ENCODE data around the gene ACTR6.
A peak's percentile ranks its signal among the peaks of the same experiment; 100 is the strongest.

The ACTR6 gene

DNA sequence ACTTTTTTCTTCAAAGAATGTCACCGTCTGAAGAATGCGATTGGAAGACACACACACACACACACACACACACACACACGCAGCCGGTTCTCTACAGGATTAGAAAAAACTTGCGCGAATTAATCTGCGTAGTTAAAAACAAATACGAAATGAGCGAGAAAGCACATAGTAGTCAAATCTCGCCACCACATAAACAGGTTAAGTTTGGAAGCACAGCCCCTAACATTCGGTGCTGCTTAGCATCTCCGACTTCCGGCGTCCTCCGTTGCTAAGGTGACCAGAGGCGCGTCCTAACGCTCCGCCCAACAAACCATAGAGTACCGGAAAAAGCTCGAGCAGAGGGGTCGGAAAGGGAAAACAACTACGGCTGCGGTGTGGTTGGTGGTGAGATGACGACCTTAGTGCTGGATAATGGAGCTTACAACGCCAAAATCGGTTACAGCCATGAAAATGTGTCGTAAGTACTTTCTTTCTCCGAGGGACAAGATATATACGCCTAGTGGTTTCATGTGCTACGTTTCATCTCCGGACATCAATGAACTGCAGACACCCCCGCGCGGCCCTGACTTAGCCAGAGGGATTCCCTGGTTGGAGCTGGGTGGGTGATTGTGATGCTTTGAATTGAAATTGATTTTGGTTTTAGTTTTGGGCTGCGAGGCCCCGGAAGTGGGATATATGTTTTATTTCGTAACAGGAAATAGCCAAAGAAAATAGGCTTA is at the start of gene ACTR6:
ACTR6 (plus strand) TSS at position 353 of the 719 bp plus-strand sequence; CDS start at position 390, 37 bp downstream.
- Histone ChIP-seq H3K36me3 (ENCODE audit: insufficient read depth, low read depth, low read length) (peaks cover 13% of the 10 kb centered on the region; the same call in 1 of the 2 replicates), H3K4me3 (ENCODE audit: low read length) (peak within 1 kb of the TSS; percentile 87), H3K9ac (ENCODE audit: low read depth, low read length) (peak within 1 kb of the TSS; percentile 88; the same call in 1 of the 2 replicates), H3K4me1 (ENCODE audit: insufficient read depth, low read length) (peaks cover 5% of the 10 kb centered on the region; the same call in 1 of the 2 replicates), H3K27me3 (ENCODE audit: insufficient read depth, low read length) (no peaks in the 10 kb centered on the region), H3K27ac (ENCODE audit: low read length) (peak within 1 kb of the TSS; percentile 46), H3K9me3 (ENCODE audit: insufficient read depth, low read depth, low read length) (no peaks in the 10 kb centered on the region)

DNA sequence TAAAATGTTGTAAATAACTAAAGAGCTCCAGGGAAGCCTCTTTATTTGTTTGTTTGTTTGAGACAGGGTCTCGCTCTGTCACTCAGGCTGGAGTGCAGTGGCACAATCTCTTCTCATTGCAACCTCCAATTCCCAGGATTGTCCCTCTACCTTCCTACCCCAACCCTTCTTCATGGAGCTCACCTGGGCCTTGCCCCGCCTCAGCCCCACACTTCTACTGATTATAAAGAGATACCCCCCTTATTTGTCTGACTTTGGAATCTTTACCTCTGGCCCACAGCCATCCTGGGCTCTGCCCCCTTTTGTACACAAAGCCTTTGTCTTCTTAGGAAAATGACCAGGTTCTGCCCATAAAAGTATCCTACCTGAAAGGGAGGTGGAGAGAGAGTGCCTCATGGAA is 48.8 kb upstream of the ACTR6 start:
- no peaks in the 10 kb centered on the region for H3K9me3 ChIP-seq (ENCODE audit: insufficient read depth, low read depth, low read length)
- no peaks in the 10 kb centered on the region for H3K27me3 ChIP-seq (ENCODE audit: insufficient read depth, low read length)
- peak overlapping the region; percentile 7 for H3K27ac ChIP-seq (ENCODE audit: low read length)
- peak overlapping the region; percentile 10; the same call in 1 of the 2 replicates for H3K9ac ChIP-seq (ENCODE audit: low read depth, low read length)
- no peak overlapping the region for H3K4me3 ChIP-seq (ENCODE audit: low read length)
- H3K4me1 ChIP-seq (ENCODE audit: insufficient read depth, low read length), result peaks cover 13% of the 10 kb centered on the region; the same call in 1 of the 2 replicates
- no peaks in the 10 kb centered on the region for H3K36me3 ChIP-seq (ENCODE audit: insufficient read depth, low read depth, low read length)

DNA sequence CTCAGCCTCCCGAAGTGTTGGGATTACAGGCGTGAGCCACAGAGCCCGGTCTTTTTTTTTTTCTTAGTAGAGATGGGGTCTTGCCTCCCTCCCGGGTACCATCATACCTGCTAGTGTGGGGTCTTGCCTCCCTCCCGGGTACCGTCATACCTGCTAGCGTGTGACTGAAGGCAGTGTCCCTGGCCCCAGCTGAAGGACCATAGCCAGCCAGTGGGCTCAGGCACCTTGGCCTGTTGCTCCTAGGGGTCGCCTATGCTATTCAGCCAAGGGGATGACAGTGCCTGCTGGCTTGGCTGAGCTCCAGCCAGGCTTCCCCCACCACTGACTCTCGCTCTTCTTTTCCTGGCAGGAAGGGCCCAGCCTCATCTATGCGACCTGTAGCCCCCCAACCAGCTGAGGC is 47.5 kb upstream of the ACTR6 start:
- peaks cover 13% of the 10 kb centered on the region; the same call in 1 of the 2 replicates for H3K4me1 ChIP-seq (ENCODE audit: insufficient read depth, low read length)
- H3K36me3 ChIP-seq (ENCODE audit: insufficient read depth, low read depth, low read length), result no peaks in the 10 kb centered on the region
- no peak overlapping the region for H3K4me3 ChIP-seq (ENCODE audit: low read length)
- H3K27ac ChIP-seq (ENCODE audit: low read length), result no peak overlapping the region
- no peaks in the 10 kb centered on the region for H3K27me3 ChIP-seq (ENCODE audit: insufficient read depth, low read length)
- H3K9me3 ChIP-seq (ENCODE audit: insufficient read depth, low read depth, low read length), result no peaks in the 10 kb centered on the region
- no peak overlapping the region for H3K9ac ChIP-seq (ENCODE audit: low read depth, low read length)

DNA sequence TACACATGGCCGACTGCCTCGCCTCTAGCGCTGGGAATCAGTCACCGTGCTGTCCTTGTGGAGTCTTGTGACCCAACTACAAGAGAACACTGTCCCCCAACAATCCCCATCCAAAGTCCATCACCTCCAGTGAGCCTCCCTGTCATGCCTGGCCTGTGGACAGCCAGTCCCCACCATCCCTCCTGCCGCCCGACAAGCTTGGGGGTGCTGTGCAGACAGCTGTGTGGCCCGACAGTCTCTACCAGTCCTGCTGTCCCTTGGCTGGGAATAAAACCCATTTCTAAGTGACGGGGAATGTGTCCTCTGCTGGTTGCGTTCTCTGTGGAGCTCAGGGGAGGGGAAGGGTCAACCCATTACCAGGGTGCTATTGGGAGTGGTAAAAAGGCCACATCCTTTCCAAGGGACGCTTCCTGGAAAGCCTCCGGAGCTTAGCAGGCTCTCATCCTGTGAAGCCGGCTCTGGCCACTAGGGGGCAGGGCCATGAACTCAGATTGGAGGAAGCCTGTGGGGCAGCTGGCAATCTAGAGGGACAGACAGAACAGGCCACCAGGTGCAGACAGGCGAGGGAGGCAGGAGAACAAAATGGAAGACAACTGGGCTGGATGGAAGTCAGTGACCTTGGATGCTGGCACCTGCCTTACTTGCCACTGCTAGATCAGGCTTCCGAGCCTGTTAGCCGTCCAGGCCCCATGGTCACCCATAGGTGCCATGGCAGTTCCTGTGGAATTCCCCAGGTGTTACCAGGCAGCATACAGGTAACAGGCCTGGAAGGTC is 46.0 kb upstream of the ACTR6 start:
- Histone ChIP-seq H3K9me3 (ENCODE audit: insufficient read depth, low read depth, low read length) (peaks cover 5% of the 10 kb centered on the region; the same call in 1 of the 2 replicates), H3K27me3 (ENCODE audit: insufficient read depth, low read length) (no peaks in the 10 kb centered on the region), H3K9ac (ENCODE audit: low read depth, low read length) (no peak overlapping the region), H3K4me1 (ENCODE audit: insufficient read depth, low read length) (peaks cover 13% of the 10 kb centered on the region; the same call in 1 of the 2 replicates), H3K36me3 (ENCODE audit: insufficient read depth, low read depth, low read length) (no peaks in the 10 kb centered on the region), H3K4me3 (ENCODE audit: low read length) (no peak overlapping the region), H3K27ac (ENCODE audit: low read length) (no peak overlapping the region)

DNA sequence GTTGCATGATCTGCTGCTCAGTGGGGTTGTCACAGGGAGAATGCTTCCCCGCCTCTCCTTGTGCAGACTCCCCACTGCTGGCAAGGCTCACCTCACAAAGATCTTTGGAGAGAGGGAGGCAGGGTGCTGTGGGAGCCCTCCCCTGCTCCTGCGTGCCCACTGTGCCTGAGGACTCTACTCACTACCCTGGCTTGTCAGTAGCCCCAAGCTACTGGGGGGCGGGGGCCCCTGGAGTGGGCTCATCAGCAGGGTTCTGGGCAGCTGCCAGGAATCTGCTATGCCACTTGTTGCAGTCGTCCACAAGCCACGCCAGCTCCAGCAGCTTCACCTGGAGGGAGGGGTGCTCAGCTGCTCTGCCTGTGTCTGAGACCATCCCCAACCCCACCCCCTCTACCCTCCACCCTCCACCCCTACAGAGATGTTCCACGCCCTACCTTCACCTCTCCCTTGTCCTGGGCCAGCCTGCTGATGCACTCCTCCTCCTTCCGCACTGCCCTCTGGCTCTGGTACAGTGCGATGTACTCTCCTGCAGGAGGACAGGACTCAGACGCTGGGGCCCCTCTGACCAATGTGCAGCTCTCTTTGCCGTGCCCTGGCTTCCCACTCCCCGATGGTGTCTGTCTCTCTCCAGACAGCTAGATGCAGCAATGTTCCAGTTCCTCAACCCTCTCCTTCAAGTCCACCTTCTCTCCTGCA is 43.7 kb upstream of the ACTR6 start:
- H3K27ac ChIP-seq (ENCODE audit: low read length), result no peak overlapping the region
- H3K4me3 ChIP-seq (ENCODE audit: low read length), result no peak overlapping the region
- peaks cover 5% of the 10 kb centered on the region; the same call in 1 of the 2 replicates for H3K9me3 ChIP-seq (ENCODE audit: insufficient read depth, low read depth, low read length)
- peaks cover 5% of the 10 kb centered on the region; the same call in 1 of the 2 replicates for H3K4me1 ChIP-seq (ENCODE audit: insufficient read depth, low read length)
- no peaks in the 10 kb centered on the region for H3K36me3 ChIP-seq (ENCODE audit: insufficient read depth, low read depth, low read length)
- no peak overlapping the region for H3K9ac ChIP-seq (ENCODE audit: low read depth, low read length)
- no peaks in the 10 kb centered on the region for H3K27me3 ChIP-seq (ENCODE audit: insufficient read depth, low read length)

DNA sequence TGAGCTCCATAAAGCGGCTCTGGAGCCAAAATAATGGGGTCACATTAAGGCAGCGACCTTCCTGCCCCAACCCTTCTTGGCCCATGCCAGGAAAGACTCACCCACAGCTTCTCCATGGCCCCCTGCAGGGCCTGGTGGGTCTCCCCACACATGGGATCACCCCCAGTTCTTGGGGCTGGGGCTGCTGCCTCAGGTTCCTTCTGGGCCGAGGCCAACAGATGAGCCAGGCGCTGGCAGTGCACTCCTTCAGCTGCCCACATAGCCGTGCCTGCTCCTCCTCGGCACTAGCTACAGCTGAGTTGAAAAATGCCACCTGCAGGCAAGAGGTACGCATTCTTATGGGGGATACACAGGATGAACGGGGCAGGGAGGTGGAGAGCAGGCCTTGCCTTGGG is 43.2 kb upstream of the ACTR6 start:
- Histone ChIP-seq H3K9ac (ENCODE audit: low read depth, low read length) (no peak overlapping the region), H3K4me3 (ENCODE audit: low read length) (no peak overlapping the region), H3K9me3 (ENCODE audit: insufficient read depth, low read depth, low read length) (peaks cover 5% of the 10 kb centered on the region; the same call in 1 of the 2 replicates), H3K36me3 (ENCODE audit: insufficient read depth, low read depth, low read length) (no peaks in the 10 kb centered on the region), H3K27me3 (ENCODE audit: insufficient read depth, low read length) (no peaks in the 10 kb centered on the region), H3K27ac (ENCODE audit: low read length) (no peak overlapping the region), H3K4me1 (ENCODE audit: insufficient read depth, low read length) (peaks cover under 1% of the 10 kb centered on the region; the same call in 1 of the 2 replicates)

DNA sequence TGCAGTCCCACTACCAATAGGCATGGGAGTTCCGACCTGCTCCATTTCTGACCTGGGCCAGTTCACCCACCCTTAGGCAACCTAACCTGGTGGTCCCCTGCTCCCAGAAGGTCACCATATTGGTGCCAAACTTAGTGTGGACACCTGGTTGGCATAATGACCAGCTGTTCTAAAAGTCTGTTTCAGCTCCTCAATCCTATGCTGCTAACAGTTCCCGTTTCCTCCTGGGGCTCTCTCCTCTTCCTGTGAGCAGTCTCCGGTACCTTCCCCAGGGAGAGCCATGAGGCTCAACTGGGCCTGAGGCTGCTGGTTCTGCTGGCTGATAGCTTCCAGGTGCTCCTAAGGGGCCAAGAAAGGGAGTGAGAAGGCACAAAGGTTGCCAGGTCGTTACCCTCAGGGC is 42.1 kb upstream of the ACTR6 start:
- H3K36me3 ChIP-seq (ENCODE audit: insufficient read depth, low read depth, low read length), result no peaks in the 10 kb centered on the region
- no peak overlapping the region for H3K4me3 ChIP-seq (ENCODE audit: low read length)
- H3K4me1 ChIP-seq (ENCODE audit: insufficient read depth, low read length), result peaks cover 10% of the 10 kb centered on the region; the same call in 1 of the 2 replicates
- H3K9ac ChIP-seq (ENCODE audit: low read depth, low read length), result no peak overlapping the region
- no peaks in the 10 kb centered on the region for H3K27me3 ChIP-seq (ENCODE audit: insufficient read depth, low read length)
- no peak overlapping the region for H3K27ac ChIP-seq (ENCODE audit: low read length)
- H3K9me3 ChIP-seq (ENCODE audit: insufficient read depth, low read depth, low read length), result peaks cover 5% of the 10 kb centered on the region; the same call in 1 of the 2 replicates

DNA sequence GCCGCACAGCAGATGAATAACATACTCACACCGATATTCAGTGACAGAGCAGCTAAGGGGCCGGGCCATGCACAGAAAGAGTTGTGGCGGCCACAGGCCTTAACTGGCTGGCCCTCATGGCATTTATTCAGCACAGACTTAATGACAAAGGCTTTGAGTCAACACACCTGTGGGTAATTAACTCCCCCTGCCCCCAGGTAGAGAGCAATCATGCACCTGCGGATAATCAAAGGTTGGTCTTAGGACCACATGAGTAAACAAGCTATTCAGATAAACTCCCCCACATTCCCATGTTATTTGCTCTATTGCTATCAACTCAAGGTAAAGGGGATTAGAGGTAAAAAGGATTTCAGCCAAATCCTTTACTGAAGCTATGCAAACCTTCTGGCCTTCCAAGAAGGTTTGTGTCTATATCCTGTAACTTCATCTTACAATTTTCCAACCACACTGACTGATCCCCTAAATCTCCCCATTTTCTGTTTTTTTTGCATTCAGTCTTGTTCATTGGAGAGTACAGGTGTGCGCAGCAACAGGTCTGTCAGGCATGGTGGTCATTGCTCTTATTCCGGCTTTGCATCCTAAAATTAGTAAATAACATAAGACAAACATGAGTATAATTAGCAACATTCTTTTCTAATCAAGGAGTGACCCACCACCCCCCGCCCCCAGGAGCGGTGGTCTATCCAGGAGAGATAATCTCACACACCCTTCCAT is 41.1 kb upstream of the ACTR6 start:
- H3K4me3 ChIP-seq (ENCODE audit: low read length), result no peak overlapping the region
- no peaks in the 10 kb centered on the region for H3K27me3 ChIP-seq (ENCODE audit: insufficient read depth, low read length)
- no peaks in the 10 kb centered on the region for H3K36me3 ChIP-seq (ENCODE audit: insufficient read depth, low read depth, low read length)
- H3K9me3 ChIP-seq (ENCODE audit: insufficient read depth, low read depth, low read length), result peaks cover 5% of the 10 kb centered on the region; the same call in 1 of the 2 replicates
- no peak overlapping the region for H3K27ac ChIP-seq (ENCODE audit: low read length)
- peaks cover 19% of the 10 kb centered on the region; the same call in 1 of the 2 replicates for H3K4me1 ChIP-seq (ENCODE audit: insufficient read depth, low read length)
- H3K9ac ChIP-seq (ENCODE audit: low read depth, low read length), result no peak overlapping the region

DNA sequence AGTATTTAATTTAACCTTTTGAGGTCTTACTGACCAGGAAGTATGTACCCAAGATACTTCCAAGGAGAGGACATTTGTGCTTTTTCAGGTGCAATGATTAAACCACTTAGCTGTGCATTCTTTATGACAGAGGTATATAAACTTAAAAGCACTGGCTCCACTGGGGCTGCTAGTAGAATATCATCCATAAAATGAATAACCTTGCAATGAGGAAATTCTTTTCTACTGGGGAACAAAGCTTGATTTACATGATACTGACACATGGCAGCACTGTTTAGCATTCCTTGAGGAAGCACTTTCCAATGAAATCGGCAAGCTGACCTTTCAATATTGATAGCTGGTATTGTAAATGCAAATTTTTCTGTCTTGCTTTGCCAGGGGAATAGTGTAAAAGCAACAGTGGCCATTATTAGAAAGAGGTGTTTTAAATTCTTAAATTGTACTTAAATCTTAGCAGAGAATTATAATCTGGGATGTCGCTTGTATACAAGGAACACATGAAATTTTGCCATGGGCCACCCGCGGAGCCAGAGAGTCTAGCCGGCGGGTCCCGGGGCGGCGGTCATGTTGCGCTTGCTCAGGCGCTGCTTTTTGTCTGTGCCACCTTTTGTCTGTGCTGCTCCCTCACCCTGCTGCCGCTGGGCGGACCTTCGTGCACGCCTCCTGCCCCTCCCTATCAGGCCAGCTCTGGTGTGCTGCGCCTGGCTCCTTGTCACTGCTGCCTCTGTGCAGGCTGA is 37.0 kb upstream of the ACTR6 start:
- Histone ChIP-seq H3K27ac (ENCODE audit: low read length) (no peak overlapping the region), H3K36me3 (ENCODE audit: insufficient read depth, low read depth, low read length) (peaks cover 9% of the 10 kb centered on the region), H3K9ac (ENCODE audit: low read depth, low read length) (peak overlapping the region; percentile 61), H3K9me3 (ENCODE audit: insufficient read depth, low read depth, low read length) (peaks cover 10% of the 10 kb centered on the region; the same call in 1 of the 2 replicates), H3K4me1 (ENCODE audit: insufficient read depth, low read length) (peaks cover 21% of the 10 kb centered on the region; the same call in 1 of the 2 replicates), H3K4me3 (ENCODE audit: low read length) (peak overlapping the region; percentile 60), H3K27me3 (ENCODE audit: insufficient read depth, low read length) (no peaks in the 10 kb centered on the region)

DNA sequence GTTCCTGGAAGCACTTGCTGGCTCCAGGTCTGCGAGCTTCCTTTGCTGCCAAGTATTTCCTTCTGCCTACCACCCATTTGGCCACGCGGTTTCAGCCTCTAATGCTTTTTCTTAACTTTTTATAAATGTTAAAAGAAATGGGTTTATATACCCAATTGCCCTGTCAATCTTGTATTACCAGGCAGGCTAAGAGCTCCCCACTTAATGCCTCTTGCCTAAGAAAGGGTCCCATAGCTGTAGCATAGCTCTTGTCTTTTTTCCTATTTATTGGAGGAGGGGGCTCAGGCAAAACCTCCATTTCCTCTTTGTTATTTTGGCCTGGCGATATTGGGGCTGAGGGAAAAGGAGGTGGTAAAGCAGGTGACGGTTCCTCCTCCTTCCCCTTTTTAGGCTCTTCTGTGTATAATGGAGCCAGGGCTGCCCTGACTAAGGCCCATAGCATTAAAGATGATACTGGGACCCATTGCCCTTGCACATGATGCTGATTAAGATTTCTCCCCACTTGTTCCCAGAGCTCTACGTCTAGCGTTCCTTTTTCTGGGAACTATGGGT is 36.4 kb upstream of the ACTR6 start:
- no peak overlapping the region for H3K27ac ChIP-seq (ENCODE audit: low read length)
- H3K4me1 ChIP-seq (ENCODE audit: insufficient read depth, low read length), result peaks cover 21% of the 10 kb centered on the region; the same call in 1 of the 2 replicates
- peak overlapping the region; percentile 61; the same call in 1 of the 2 replicates for H3K9ac ChIP-seq (ENCODE audit: low read depth, low read length)
- peaks cover 6% of the 10 kb centered on the region; the same call in 1 of the 2 replicates for H3K9me3 ChIP-seq (ENCODE audit: insufficient read depth, low read depth, low read length)
- peak overlapping the region; percentile 60 for H3K4me3 ChIP-seq (ENCODE audit: low read length)
- peaks cover 9% of the 10 kb centered on the region for H3K36me3 ChIP-seq (ENCODE audit: insufficient read depth, low read depth, low read length)
- no peaks in the 10 kb centered on the region for H3K27me3 ChIP-seq (ENCODE audit: insufficient read depth, low read length)

Measured in iPS-20b (cell line).